ENCODE measurements around the gene EML6. TPM values are rescaled to one million over a fixed set of nuclear protein-coding genes. Genes with fewer than 3 reads are reported as not detected.
A peak's percentile ranks its signal among the peaks of the same experiment; 100 is the strongest.

The EML6 gene
- total and polyA plus RNA-seq, 2 of the 13 experiments (the other 11 are each of a cell fraction or from before 2014, with no cell fraction given) = 17.2 to 32.4 TPM

DNA sequence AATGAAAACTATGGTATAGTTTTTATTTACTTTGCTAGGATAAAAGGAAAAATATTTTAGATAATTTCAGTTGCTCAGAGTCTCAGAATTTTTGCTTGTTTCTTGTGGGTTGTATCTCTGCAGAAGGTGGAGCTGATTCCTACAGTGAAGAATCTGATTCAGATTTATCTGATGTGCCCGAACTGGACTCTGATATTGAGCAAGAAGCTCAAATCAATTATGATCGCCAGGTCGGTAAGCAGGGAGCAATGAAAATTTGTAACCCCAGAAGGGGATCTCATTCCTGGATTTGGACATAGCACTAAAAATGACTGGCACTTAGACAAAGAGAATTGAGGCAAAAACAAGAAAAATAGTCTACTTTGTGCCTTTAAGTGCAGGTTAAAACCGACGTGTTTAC, 140.2 kb downstream of the EML6 start (continued):
- TF ChIP-seq ZNF570 (CRISPR knock-in tag; IDR thresholded peaks at IDR 0.05; ENCODE audit: borderline replicate concordance) (no peak), ZNF513 (CRISPR knock-in tag; conservative IDR thresholded peaks at IDR 0.05) (no peak), STAG1 (CRISPR knock-in tag; IDR thresholded peaks at IDR 0.05) (no peak)

GRCh38 chr2:54864096-54864495, 140.6 kb downstream of the EML6 start:
- ATAC-seq (no peak), FAIRE-seq (no peak), DNase-seq (ENCODE audit: low spot score) (no peak)
- no peaks in the 10 kb centered on the region for H3K9me3 ChIP-seq (ENCODE audit: low read length)
- no peak for TF ChIP-seq ZNF749 (CRISPR knock-in tag; IDR thresholded peaks at IDR 0.05; ENCODE audit: borderline replicate concordance)
- H3K4me3 ChIP-seq (replicated peaks in 1 of 3; ENCODE audit: insufficient read depth in 1 of 3, low read depth in 2 of 3, low read length in 3 of 3) = no peak overlapping the region
- H3K4me2 ChIP-seq (ENCODE audit: low read depth, low read length) = no peak overlapping the region
- no peaks in the 10 kb centered on the region for H4K20me1 ChIP-seq (ENCODE audit: insufficient read depth, low read length)
- no peak overlapping the region for H2AFZ ChIP-seq (ENCODE audit: low read length)
- H3K27me3 ChIP-seq (ENCODE audit: control insufficient read depth in 1 of 2, insufficient read depth in 2 of 2, low read length in 2 of 2) = no peaks in the 10 kb centered on the region
- BruUV-seq (replicated peaks) = no TSS peak
- POLR2A ChIA-PET = no interaction called here
- intact Hi-C loops (cut with micrococcal nuclease; ENCODE audit: unreplicated experiment) = no loop called here
- no peaks in the 10 kb centered on the region for H3K79me2 ChIP-seq (ENCODE audit: insufficient read depth, low read length)
- CTCF ChIA-PET (ENCODE audit: low intra/inter-chr PET ratio, low total read pairs) = no interaction called here
- no peak overlapping the region for H3K27ac ChIP-seq (ENCODE audit: extremely low read length, insufficient read depth, low read length)
- peaks cover 11% of the 10 kb centered on the region for H3K4me1 ChIP-seq (ENCODE audit: insufficient read depth, low read length)
- no peaks in the 10 kb centered on the region for H3K36me3 ChIP-seq (replicated peaks in 1 of 2; ENCODE audit: control insufficient read depth in 1 of 2, insufficient read depth in 2 of 2, low read length in 2 of 2)
- no peak overlapping the region for H3K9ac ChIP-seq (ENCODE audit: insufficient read depth, low read depth, low read length)
- WGBS (ENCODE audit: low lambda C conversion rate) = 91% methylated on average over 1 of the region's 1 CpG
- in situ Hi-C loops (cut with HindIII; ENCODE audit: extremely low pct_ligation_motif_present, low pct_unique_long_range_greater_than_20kb) = no loop called here

GRCh38 chr2:54864727-54865126, 141.3 kb downstream of the EML6 start:
- no peak overlapping the region for H3K9ac ChIP-seq (ENCODE audit: insufficient read depth, low read depth, low read length)
- no peaks in the 10 kb centered on the region for H3K36me3 ChIP-seq (replicated peaks in 1 of 2; ENCODE audit: control insufficient read depth in 1 of 2, insufficient read depth in 2 of 2, low read length in 2 of 2)
- intact Hi-C loops (cut with micrococcal nuclease; ENCODE audit: unreplicated experiment) (no loop called here), in situ Hi-C loops (cut with HindIII; ENCODE audit: extremely low pct_ligation_motif_present, low pct_unique_long_range_greater_than_20kb) (no loop called here)
- TF ChIP-seq FOXK1 (CRISPR knock-in tag; IDR thresholded peaks at IDR 0.05; ENCODE audit: borderline replicate concordance, low read depth) (no peak), CEBPB (IDR thresholded peaks at IDR 0.05; ENCODE audit: borderline replicate concordance, low read depth, low read length) (peak; percentile 83), JUNB (CRISPR knock-in tag; IDR thresholded peaks at IDR 0.05; ENCODE audit: borderline replicate concordance) (no peak), ZNF775 (CRISPR knock-in tag; IDR thresholded peaks at IDR 0.05; ENCODE audit: borderline replicate concordance) (no peak), CEBPG (CRISPR knock-in tag; IDR thresholded peaks at IDR 0.05) (peak; percentile 61), ARID3A (IDR thresholded peaks at IDR 0.05; ENCODE audit: low read depth, low read length) (no peak), ZNF34 (CRISPR knock-in tag; IDR thresholded peaks at IDR 0.05; ENCODE audit: borderline replicate concordance) (no peak), ZKSCAN8 (CRISPR knock-in tag; IDR thresholded peaks at IDR 0.05; ENCODE audit: borderline replicate concordance) (no peak)
- TF ChIP-seq, protein P1, sequence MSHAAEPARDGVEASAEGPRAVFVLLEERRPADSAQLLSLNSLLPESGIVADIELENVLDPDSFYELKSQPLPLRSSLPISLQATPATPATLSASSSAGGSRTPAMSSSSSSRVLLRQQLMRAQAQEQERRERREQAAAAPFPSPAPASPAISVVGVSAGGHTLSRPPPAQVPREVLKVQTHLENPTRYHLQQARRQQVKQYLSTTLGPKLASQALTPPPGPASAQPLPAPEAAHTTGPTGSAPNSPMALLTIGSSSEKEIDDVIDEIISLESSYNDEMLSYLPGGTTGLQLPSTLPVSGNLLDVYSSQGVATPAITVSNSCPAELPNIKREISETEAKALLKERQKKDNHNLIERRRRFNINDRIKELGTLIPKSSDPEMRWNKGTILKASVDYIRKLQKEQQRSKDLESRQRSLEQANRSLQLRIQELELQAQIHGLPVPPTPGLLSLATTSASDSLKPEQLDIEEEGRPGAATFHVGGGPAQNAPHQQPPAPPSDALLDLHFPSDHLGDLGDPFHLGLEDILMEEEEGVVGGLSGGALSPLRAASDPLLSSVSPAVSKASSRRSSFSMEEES (CRISPR knock-in tag; IDR thresholded peaks at IDR 0.05) = no peak
- H3K4me3 ChIP-seq (replicated peaks in 1 of 3; ENCODE audit: insufficient read depth in 1 of 3, low read depth in 2 of 3, low read length in 3 of 3) = no peak overlapping the region
- no TSS peak for BruUV-seq (replicated peaks)
- no peak for DNase-seq (ENCODE audit: low spot score)
- WGBS (ENCODE audit: low lambda C conversion rate) = 91% methylated on average over 5 of the region's 5 CpGs
- ATAC-seq = no peak
- CTCF ChIA-PET (ENCODE audit: low intra/inter-chr PET ratio, low total read pairs) = no interaction called here
- H3K27ac ChIP-seq (ENCODE audit: extremely low read length, insufficient read depth, low read length) = no peak overlapping the region
- H3K4me1 ChIP-seq (ENCODE audit: insufficient read depth, low read length) = 0 out of 2 replicates have a peak, but pooled peaks cover 5% of the 10 kb centered on the region
- H3K27me3 ChIP-seq (ENCODE audit: control insufficient read depth in 1 of 2, insufficient read depth in 2 of 2, low read length in 2 of 2) = no peaks in the 10 kb centered on the region
- no peaks in the 10 kb centered on the region for H4K20me1 ChIP-seq (ENCODE audit: insufficient read depth, low read length)
- H2AFZ ChIP-seq (ENCODE audit: low read length) = no peak overlapping the region
- no peak overlapping the region for H3K4me2 ChIP-seq (ENCODE audit: low read depth, low read length)
- POLR2A ChIA-PET = no interaction called here
- H3K79me2 ChIP-seq (ENCODE audit: insufficient read depth, low read length) = no peaks in the 10 kb centered on the region
- no peaks in the 10 kb centered on the region for H3K9me3 ChIP-seq (ENCODE audit: low read length)
- FAIRE-seq = no peak
